Measurements from ENCODE around the gene UTF1.

GRCh38 chr10:133277277-133277992 lies 47.4 kb downstream of the UTF1 start:
- TF ChIP-seq ZNF143 (CRISPR knock-in tag; IDR thresholded peaks at IDR 0.05) (no peak), ETV5 (CRISPR knock-in tag; IDR thresholded peaks at IDR 0.05; ENCODE audit: low read depth) (no peak), POLR2A (conservative IDR thresholded peaks at IDR 0.05) (no peak), RBM39 (optimal IDR thresholded peaks at IDR 0.05; ENCODE audit: low read depth, low read length) (no peak)
- TF ChIP-seq, protein P1, sequence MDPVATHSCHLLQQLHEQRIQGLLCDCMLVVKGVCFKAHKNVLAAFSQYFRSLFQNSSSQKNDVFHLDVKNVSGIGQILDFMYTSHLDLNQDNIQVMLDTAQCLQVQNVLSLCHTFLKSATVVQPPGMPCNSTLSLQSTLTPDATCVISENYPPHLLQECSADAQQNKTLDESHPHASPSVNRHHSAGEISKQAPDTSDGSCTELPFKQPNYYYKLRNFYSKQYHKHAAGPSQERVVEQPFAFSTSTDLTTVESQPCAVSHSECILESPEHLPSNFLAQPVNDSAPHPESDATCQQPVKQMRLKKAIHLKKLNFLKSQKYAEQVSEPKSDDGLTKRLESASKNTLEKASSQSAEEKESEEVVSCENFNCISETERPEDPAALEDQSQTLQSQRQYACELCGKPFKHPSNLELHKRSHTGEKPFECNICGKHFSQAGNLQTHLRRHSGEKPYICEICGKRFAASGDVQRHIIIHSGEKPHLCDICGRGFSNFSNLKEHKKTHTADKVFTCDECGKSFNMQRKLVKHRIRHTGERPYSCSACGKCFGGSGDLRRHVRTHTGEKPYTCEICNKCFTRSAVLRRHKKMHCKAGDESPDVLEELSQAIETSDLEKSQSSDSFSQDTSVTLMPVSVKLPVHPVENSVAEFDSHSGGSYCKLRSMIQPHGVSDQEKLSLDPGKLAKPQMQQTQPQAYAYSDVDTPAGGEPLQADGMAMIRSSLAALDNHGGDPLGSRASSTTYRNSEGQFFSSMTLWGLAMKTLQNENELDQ (CRISPR knock-in tag; IDR thresholded peaks at IDR 0.05; ENCODE audit: borderline replicate concordance) = no peak

All from K562 (cell line).